HG03520 (cell line): ENCODE results near the gene PTPA.

Experiments used
- ATAC-seq: cut with Tn5 transposase; IDR thresholded peaks from one replicate; pipeline ENCODE4 v1.9.1; 2021; ENCODE audit warnings: mild to moderate bottlenecking, moderate library complexity; ENCODE audit not compliant: unreplicated experiment

The PTPA gene

DNA sequence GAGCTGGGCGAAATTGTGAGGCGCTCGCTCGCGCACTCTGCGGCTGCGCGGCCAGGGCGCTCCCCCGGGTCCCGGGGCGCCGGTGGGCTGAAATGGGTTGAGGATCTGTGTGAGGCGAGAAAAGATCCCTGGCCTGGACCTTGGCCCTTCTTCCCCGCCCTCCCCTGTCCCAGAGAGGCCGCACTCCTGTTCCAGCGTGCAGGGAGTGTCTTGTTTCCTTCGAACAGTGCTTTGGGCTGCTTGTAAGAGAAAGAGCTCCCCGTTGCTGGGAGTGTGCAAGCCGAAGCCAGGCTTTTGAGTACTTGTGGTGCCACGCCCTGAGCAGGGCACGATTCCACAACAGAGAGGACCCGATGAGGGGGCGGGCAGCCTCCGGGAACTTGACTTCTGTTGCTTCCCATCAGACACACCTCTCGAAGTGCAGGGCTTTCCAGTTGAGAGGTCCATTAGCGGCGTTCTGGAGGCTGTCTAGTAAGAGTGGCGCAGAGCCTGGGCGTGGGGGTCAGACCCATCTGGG, 29.8 kb upstream of the PTPA start:
- no peak for ATAC-seq

DNA sequence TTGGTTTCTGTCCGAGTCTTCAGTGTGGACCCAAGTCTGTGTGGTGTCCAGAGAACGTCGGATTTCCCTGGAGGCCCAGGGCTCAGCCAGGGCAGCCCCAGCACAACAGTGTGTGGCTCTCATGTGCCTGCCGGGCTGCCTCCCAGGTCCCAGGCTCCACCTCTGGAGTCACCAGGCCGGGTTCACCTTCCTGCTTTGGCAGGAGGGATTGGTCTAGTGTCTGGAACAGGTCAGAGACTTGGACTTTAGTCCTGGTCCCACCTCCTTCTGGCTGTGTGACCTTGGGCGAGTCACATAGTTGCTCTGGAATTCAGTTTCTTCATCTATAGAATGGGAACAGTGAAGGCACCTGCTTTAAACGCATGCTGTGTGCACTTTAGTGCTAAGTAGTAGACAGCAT, 27.1 kb upstream of the PTPA start:
- ATAC-seq: no peak

DNA sequence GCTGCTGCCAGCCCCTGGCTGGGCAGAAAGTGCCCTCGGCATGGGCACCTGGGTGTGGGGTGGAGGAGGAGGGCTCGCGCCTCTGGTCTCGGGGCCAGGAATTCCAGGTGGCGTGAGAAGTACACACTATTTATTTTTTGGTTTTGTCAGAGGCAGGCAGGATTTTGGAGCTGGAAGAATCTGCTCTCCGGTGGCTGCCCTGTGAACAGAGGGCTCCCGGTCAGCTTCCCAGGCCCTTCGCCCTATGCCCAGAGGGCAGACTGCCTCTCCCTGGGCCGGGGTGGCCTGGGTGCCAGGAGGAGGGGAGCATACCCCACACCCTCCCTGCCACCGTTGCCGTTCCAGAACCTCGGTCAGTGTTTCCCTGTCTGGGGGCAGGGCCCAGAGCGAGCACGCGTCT, 22.0 kb upstream of the PTPA start:
- ATAC-seq: no peak

DNA sequence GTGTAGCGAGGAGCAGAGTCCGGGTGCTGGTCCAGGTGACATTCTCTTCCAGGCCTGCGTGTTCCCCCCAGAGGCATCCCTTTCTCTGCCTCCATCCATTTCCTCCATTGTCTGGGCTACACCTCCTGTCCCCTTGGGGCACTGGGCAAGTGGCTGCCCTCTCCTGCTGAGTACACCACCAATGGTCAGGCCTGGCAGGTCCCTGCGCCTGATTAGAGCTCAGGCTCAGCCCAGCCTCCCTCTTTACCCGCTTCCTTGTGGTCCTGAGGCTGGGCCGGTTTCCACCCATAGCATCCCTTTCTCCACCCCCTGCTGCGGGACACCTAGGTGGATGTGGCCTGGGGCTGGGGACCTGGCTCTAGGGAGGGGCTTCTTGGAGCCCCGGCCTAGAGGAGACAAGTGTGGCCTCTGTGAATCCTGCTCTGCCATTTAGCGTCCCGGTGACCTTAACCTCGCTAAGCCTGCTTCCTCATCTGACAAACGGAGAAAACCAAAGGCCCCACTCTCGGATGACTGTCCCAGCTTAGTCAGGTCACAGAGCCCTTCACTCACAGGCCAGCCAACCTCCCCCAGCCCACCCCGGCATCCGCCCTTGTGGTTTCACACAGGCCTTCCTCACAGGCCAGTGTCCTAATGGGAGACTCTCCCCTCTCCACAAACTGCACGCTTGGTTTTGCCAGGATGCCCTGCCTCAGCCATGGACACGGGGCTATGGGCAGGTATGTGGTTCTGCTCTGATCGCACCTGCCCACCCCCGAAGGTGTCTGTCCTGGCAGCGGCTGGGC, 17.4 kb upstream of the PTPA start:
- ATAC-seq: no peak

DNA sequence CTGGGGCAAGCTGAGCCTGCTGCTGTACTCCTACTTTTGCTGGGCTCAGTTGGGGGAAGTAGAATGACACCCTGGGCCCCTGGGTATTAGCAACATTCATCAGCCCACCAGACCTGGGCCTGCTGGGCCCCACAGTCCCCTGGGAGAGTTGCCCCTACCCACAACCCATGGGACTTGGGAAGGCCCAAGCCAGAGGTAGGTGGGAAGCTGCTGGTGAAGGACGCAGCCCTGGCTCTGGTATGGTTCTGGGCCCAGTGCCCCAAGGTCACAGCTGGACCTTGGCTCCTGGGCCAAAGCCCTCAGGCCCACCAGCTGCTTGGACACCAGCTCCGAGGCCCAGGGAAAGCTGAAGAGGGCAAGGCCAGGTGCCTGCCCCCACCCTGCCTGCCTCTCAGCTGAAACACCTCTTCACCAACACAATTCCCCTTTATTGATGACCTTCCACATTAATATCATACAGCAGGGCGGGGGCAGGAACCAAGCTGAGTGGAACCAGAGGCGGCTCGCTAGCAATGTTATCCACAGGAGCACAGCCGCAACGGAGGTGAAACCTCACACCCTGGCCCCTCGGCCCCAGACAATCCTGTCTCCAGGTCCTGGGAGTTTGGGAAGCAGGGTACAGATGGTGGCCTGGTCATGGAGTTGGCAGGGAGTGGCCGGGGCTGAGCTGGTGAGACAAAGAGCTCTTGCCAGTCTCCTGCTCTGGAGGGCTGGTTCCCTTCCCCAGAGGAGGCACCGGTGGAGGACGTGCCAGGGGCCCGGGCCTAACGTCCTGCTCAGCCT, 16.6 kb upstream of the PTPA start:
- ATAC-seq: no peak

DNA sequence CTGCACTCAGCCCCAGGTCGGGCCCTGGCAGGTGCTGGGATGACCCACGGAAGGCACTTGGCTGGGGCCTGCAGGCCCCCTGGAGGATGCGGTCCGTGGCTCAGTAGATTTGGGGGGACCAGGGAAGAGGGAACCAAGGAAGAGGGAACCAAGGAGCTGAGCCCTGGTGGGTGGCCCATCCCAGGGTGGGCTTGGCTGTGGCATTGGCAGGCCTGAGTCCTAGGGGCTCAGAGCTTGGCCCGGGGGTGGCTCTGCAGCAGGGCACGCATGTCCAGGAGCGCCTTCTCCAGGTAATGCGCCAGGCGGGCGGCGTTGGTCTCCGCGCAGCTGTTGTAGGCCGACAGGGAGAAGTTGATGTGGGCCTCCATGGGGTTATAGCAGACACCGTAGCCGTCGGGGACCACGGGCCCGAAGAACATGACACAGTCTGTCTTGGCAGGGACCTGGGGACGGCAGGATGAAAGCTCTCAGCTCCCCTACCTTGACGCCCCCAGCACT, 16.0 kb upstream of the PTPA start:
- ATAC-seq: no peak

DNA sequence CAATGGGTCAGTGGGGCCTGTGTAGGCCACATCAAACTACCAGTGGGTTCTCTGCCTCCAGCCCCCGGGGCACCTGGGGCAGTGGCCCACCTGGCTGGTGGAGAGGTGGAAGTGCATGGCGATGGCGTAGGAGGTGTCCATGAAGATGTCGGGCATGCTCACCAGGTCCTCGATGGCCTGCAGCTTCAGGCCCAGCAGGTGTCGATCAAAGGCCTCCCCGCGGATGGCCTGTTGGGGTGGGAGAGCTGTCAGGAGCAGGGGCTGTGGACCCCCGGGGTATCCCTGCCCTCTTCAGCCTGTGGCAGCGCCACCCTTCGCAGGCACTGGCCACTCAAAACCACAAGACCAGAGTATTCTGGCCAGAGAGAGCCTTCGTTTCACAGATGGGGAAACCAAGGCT, 15.3 kb upstream of the PTPA start:
- ATAC-seq: no peak

DNA sequence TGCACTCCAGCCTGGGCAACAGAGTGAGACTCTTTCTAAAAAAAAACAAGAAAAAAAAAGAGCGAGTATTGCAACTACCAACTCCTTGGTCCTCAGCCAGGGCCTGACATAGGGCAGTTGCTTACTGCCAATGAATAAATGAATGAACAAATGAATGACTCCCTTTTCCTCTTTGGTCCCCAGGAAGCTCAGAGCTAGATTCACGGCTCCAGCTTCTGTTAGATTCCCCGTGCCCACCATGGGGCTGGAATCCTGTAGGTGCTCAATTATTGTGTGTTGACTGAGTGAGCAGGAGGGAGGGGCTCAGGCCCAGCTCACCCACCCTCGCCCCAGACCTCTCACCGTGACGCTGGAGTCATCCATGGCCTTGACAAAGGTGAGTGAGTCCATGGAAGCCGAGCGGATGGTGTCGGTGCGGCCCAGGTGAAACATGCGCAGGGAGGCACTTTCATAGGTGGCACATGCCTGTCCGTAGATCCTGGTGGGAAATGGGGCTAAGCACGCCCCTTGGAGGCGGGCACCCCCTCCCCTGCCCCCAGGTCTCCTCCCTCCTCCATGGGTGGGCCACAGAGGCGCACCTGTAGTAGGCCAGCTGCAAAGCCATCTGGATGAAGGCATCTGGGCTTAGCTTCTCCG, 13.4 kb upstream of the PTPA start:
- no peak for ATAC-seq

DNA sequence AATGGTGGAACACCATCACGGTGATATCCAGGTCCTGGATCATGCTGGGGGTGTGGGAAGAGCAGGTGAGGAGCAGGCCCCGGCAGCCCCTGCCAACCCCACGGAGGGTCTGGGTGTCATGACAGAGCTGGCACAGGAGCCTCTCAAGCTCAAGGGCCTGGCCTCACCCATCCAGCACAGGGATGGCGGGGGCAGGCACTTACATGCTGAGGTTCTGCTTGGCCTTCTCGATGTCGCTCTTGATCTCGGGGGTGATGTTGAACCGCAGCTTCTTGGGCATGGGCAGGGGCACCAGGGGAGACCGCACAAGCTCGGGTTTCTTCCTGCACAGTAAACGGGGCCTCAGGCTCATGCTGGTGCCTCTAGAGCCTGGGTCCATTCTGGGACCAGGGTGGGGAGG, 12.9 kb upstream of the PTPA start:
- ATAC-seq: no peak

DNA sequence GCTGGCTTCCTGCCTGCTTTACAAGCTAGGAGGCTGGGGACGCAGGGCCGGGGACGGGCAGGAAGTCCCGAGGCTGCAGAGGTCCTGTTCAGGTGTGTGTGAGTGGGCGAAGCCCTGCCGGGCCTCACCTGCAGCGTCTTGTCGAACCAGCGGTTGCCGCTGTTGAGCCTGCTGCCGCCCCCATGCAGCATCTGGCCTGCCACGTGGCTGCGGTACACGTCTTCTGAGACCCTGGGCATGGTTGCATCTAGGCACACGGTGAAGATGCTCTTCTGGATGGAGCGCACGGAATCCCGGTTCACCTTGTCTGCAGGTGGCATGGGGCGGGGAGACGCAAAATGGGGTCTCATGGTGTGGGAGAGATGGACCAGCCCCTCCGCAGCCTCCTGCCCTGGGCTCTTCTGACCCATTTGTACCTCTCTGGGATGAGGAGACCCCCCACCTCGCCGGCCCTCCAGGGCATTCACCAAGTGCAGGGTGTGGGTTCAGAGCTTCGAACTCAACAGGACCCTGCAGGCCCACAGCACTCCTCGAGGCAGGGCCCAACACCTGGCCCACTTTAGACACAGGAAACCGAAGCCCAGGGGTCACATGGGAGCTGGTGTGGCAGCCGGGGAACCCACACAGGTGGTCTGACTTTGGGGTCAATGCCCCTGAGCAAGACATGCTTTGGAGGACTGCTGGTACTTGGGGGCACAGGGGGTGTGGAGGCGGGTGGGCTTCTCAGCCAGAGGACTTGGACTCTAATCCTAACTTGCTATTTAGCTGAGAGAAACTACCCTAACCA, 10.6 kb upstream of the PTPA start:
- ATAC-seq: no peak

DNA sequence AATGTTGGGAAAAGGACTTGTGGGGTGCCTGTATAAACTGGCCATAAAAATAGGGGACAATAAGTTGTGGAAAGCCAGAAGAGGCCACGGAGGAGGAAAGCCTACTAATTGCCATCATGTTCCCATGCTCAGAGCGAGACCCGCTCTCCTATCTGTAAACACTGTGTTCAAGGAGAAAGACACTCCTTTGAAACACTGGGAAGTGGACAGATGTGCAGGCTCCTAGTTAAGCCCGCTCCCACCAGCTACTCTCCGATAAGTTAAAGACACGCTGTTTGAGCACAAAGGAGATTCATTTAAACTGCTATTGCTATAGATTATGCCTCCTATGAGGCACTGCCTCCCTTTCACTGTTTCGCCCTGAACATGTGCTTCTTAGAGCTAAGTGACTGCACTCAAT, 9.9 kb upstream of the PTPA start:
- ATAC-seq: no peak

DNA sequence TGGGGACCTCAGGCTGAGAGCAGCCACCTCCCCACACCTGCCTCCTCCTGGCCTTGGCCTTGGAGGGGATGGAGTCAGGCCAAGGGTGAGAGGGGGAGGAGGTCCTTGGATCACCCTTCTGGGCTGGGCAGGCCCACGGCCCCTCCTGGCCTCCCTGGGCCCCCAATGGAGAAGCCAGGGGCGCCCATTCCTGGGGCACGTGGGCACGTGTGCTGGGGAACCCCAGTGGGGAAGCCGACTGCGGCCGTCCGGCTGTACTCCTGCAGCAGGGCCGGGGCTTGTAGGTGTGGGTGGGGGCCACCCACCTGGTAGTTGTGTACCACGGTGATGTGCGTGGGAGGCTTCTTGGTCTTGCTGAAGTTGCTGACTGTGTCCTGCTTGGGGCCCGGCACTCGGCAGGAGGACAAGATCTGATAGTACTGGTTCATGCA, 9.1 kb upstream of the PTPA start:
- ATAC-seq: no peak

DNA sequence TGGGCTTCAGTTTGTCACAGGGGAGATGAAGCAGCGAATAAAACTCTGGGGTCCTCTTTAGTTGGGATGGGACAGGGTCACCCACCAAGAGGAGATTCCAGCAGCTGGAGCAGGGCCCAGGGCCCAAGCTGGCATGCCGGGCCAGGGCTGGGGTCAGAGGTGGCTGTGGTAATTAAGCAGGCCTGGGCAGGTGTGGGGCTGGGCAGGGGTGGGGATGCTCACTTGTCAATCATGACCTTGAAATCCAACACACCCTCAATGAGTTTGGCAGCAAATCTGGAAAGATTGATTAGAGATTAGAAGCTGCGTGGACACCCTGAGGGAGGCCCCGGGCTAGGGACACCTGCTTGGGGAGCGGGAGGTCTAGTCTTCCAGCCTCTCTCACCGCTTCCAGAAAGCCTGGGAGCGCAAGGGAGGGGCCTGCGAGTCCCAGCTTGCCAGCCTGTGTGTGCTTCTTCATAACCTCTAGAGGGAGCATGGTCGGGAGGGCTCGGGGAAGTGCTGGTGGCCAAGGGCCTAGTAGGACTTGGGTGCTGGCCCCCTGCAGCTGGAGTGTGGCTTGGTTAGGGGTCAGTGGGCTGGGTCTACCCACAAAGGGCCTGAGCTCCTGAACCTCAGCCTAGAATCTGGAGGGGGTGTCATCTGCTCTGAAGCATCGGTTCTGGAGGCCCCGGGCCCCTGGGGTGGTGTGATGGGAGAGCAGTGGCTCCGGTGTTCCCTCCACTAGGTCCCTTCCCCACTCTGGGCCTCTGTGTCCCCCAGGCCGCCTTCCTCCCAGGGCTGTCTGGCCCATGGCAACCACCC, 8.2 kb upstream of the PTPA start:
- no peak for ATAC-seq

DNA sequence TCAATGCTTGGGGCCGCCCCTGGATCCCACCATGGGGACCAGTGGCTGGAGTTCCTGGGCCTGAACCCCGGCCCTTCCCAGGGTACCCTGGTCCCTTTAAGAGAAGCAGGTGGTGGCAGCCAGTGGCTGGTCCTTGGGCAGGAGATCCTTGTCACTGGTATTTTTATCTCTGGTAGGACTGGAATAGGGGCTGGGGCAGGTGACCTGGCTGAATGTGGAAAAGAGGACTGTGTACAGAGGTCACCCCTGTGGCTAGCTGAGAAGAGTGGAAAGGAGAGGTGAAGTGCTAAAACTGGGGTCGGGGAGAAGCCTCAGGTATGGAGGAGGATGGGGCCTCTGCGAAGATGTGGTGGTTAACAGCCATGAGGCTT, 7.6 kb upstream of the PTPA start:
- no peak for ATAC-seq

DNA sequence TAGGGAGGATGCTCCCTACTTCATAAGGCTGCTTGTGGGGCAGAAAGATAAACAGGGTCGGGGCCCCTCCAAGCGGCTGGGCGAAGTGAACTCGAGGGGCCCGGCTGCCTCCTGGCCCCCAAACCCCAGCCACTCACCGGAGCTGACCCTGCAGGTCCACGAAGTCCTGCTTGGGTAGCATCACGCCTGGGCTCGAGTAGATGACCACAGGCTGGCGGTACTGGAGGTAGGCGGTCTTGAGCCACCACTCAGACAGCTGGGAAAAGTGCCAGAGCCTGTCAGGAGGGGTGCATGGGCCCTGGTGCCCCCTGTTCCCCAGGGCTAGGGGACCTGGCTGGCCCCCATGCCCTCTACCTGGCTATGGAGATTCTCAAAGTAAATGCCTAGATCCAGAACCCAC, 7.2 kb upstream of the PTPA start:
- no peak for ATAC-seq

DNA sequence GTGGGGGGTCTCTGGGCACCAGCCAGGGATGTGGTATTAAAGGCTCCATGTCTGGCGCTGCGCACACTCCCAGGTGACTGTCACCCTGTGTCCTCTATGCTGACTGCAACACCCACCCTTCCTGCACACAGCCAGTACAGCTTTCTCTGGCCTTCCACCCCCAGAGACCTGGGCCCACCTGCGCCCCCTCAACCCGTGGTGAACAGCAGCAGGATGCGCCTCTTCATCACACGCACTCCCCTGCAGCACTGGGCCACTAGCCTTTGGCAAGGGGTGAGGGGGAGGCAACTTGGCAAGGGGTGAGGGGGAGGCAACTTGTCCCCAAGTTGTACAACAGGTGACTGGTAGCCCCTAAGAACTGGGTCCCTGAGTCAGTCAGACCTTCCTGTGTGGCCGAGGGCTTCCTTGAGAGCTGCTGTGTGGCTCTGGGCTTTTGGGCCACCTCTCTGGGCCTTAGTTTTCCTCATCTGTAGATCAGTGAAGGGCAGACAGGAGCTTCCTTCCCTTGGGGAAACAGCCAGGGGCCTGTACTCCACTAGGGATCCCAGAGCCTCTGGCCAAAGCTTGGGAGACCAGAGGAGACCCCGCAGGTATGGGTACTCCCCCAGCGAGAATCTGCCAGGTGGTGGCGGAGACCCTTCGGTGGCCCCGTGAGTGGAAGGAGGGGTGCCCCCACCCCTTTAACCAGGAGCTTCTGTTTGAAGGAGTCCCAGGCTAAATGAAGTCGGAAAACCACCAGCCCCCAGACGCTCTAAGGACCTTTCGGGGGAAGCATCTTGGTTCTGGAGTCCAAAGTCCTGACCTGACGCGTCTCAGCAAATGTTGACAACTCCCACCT, 5.1 kb upstream of the PTPA start:
- ATAC-seq: no peak

DNA sequence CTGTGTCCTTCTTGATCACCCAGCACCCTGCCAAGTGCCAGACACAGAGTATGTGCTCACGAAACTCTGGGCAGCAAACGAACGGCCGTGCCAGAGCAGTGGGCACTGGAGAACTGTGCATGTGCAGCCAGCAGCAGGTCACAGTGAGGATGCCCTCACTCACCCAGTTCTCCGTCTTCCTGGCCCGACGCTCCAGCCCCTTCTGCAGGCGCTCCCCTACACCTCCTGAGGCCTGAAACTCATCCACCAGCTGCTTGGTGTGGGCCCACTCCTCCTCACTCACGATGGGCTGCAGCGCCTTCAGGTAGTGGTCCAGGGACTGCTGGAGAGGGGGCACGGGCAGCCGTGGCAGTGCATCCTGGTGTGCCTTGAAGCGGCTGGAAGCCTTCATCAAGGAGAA, 3.6 kb upstream of the PTPA start:
- no peak for ATAC-seq

DNA sequence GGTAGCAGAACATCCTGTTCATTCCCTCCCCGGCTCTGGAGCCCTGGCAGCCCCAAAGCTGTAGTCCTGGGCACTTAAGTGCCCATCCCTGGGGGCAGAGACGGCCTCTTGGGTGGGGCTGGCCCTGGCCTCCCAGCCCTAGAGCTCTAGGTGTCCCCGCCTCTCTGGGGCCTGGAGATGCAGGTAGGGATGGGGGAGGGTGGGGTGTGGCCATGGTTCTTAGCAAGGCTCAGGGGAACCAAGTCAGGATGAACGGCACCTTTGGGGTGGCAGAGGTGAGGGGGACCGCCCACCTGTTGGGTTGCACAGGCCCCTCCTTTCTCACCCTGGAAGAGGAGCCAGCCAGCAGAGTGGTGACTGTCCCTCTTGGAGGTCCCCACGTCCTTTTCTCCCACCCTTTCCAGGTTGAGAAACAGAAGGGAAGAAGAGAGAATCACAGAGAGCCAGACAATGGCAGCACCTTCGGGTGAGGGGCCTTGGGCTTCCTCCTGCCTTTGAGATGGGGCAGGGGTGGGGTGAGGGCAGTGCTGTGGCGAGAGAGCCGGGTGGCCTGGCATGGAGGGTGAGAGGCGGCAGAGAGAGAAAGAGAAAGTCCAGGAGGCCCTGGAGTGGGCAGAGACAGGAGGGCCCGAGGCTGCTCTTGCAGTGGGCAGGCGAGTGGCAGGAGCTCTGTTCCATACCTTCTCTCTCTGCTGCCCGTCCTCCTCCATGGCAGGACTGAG, 3.0 kb upstream of the PTPA start:
- no peak for ATAC-seq
